CD4-positive, alpha-beta T cell (primary cell): ENCODE data around the gene ZNF521. TPM values are rescaled to one million over a fixed set of nuclear protein-coding genes. Genes with fewer than 3 reads are reported as not detected.

ENCODE experiments used
- ATAC-seq: fragments of 200-7000 bp; cut with Tn5 transposase; one replicate; pipeline ENCODE4 v1.10.0; 2022; ENCODE audit warnings: mild to moderate bottlenecking; ENCODE audit not compliant: poor library complexity
- CTCF ChIA-PET: fragments of 350-600 bp; sonication (Branson Sonifier 250); formaldehyde crosslinking; loops from one replicate; lab custom pipeline; 2021; ENCODE audit warnings: antibody characterized with exemption, inconsistent platforms; lab: Charles Lee
- POLR2A ChIA-PET: fragments of 350-600 bp; sonication (Branson Sonifier 250); formaldehyde crosslinking; loops from one replicate; lab custom pipeline; 2021; ENCODE audit warnings: antibody characterized with exemption, inconsistent platforms; lab: Charles Lee
- DNase-seq, 14 experiments: peaks; one replicate each; pipeline ENCODE4 v3.0.0-alpha.2; 2013 to 2020; ENCODE audit warnings: mixed read lengths in 2 of 14
- H3K27ac ChIP-seq, 2 donors: one replicate each; pipeline versions ENCODE4 v1.5.1 to v1.7.0; 2013; ENCODE audit warnings: low read length in 2 of 2, low read depth in 1 of 2, mild to moderate bottlenecking in 1 of 2
- H3K27me3 ChIP-seq, 2 experiments: 1 replicate in 1 of 2; 2 replicates in 1 of 2; pipeline versions ENCODE4 v1.6.1 to v1.7.0; 2013; ENCODE audit warnings: low read length in 2 of 2, control low read depth in 1 of 2, mild to moderate bottlenecking in 1 of 2, moderate library complexity in 1 of 2; ENCODE audit not compliant: insufficient read depth in 2 of 2, control insufficient read depth in 1 of 2
- H3K36me3 ChIP-seq: one replicate; pipeline ENCODE4 v1.6.1; 2013; ENCODE audit warnings: low read length, control low read depth; ENCODE audit not compliant: insufficient read depth
- H3K4me1 ChIP-seq: one replicate; pipeline ENCODE4 v1.6.1; 2013; ENCODE audit warnings: low read length, control low read depth; ENCODE audit not compliant: insufficient read depth
- H3K4me3 ChIP-seq: one replicate; pipeline ENCODE4 v1.5.1; 2013; ENCODE audit warnings: mild to moderate bottlenecking, low read length, moderate library complexity
- H3K9me3 ChIP-seq, 2 experiments: 1 replicate in 1 of 2; 2 replicates in 1 of 2; pipeline versions ENCODE4 v1.6.1 to v1.7.0; 2013; ENCODE audit warnings: low read length in 2 of 2, mild to moderate bottlenecking in 2 of 2, control low read depth in 1 of 2, moderate library complexity in 1 of 2; ENCODE audit not compliant: control insufficient read depth in 1 of 2, insufficient read depth in 1 of 2
- H3K27ac Mint-ChIP-seq: one replicate; pipeline ENCODE4 v1.8.0; 2020; ENCODE audit warnings: mixed read lengths
- H3K27me3 Mint-ChIP-seq: one replicate; pipeline ENCODE4 v1.8.0; 2021; ENCODE audit warnings: mixed read lengths
- H3K36me3 Mint-ChIP-seq: one replicate; pipeline ENCODE4 v1.8.0; 2021; ENCODE audit warnings: low read depth, mixed read lengths
- H3K4me1 Mint-ChIP-seq: one replicate; pipeline ENCODE4 v1.8.0; 2021; ENCODE audit warnings: low read depth, mixed read lengths
- H3K4me3 Mint-ChIP-seq: one replicate; pipeline ENCODE4 v1.8.0; 2020; ENCODE audit warnings: mild to moderate bottlenecking, mixed read lengths
- H3K9me3 Mint-ChIP-seq: one replicate; pipeline ENCODE4 v1.8.0; 2020; ENCODE audit warnings: mixed read lengths
- CTCF ChIP-seq: fragments of 200-600 bp; IDR thresholded peaks from one replicate; pipeline ENCODE4 v1.8.0; 2022; ENCODE audit warnings: antibody characterized with exemption, mild to moderate bottlenecking
- intact Hi-C, 2 experiments: fragments of 100-400 bp; cut with DNase I in 1 of 2; cut with micrococcal nuclease in 1 of 2; formaldehyde crosslinking; loops; one replicate each; pipeline versions ENCODE4 v1.15.1 to v1.9.0; 2023 to 2025; cut with DNase I, micrococcal nuclease
- total RNA-seq, 174 experiments: library from RNA in 2 of 174; stranded (reverse) in 2 of 174; gene quantifications; one replicate each; pipeline ENCODE4 v1.2.3 and lab custom pipeline; 2021 to 2026

ZNF521 gene
- total RNA-seq, 2 experiments from 2014 or later = not detected

- TF ChIP-seq CTCF = no peak
These were observed 72.4 kb downstream of the ZNF521 start for GRCh38 chr18:25279556-25279955.

GRCh38 chr18:25279133-25279532, 72.8 kb downstream of the ZNF521 start:
- ChIA-PET CTCF (no interaction called here), POLR2A (no interaction called here)
- Mint-ChIP-seq H3K4me1 (no peaks in the 10 kb centered on the region), H3K27ac (no peak overlapping the region), H3K4me3 (no peak overlapping the region), H3K36me3 (no peaks in the 10 kb centered on the region), H3K27me3 (peaks cover 5% of the 10 kb centered on the region), H3K9me3 (no peaks in the 10 kb centered on the region)
- Histone ChIP-seq H3K27me3 (peaks cover 0 to 5% of the 10 kb centered on the region in 2 experiments), H3K4me3 (no peak overlapping the region), H3K36me3 (no peaks in the 10 kb centered on the region), H3K9me3 (no peaks in the 10 kb centered on the region), H3K4me1 (no peaks in the 10 kb centered on the region), H3K27ac (no peak overlapping the region)
- no peak for DNase-seq
- intact Hi-C loops = no loop called here
- no peak for TF ChIP-seq CTCF
- no peak for ATAC-seq

More at GRCh38 chr18:25279556-25279955, 72.4 kb downstream of the ZNF521 start:
- intact Hi-C loops = no loop called here
- peaks cover 5% of the 10 kb centered on the region for H3K27me3 Mint-ChIP-seq
- H3K4me3 Mint-ChIP-seq = no peak overlapping the region
- no peak for DNase-seq
- Histone ChIP-seq H3K27ac (no peak overlapping the region), H3K4me3 (no peak overlapping the region), H3K27me3 (peaks cover 0 to 5% of the 10 kb centered on the region in 2 experiments), H3K9me3 (no peaks in the 10 kb centered on the region), H3K36me3 (no peaks in the 10 kb centered on the region), H3K4me1 (no peaks in the 10 kb centered on the region)
- no peak for ATAC-seq
- no peaks in the 10 kb centered on the region for H3K4me1 Mint-ChIP-seq
- CTCF ChIA-PET = no interaction called here
- H3K9me3 Mint-ChIP-seq = no peaks in the 10 kb centered on the region
- no peak overlapping the region for H3K27ac Mint-ChIP-seq
- no peaks in the 10 kb centered on the region for H3K36me3 Mint-ChIP-seq
- POLR2A ChIA-PET = no interaction called here

- Mint-ChIP-seq H3K4me1 (no peaks in the 10 kb centered on the region), H3K27ac (no peak overlapping the region), H3K36me3 (no peaks in the 10 kb centered on the region), H3K27me3 (peaks cover 5% of the 10 kb centered on the region), H3K9me3 (no peaks in the 10 kb centered on the region), H3K4me3 (no peak overlapping the region)
- ChIA-PET POLR2A (no interaction called here), CTCF (no interaction called here)
- Histone ChIP-seq H3K4me3 (no peak overlapping the region), H3K36me3 (no peaks in the 10 kb centered on the region), H3K9me3 (no peaks in the 10 kb centered on the region), H3K4me1 (no peaks in the 10 kb centered on the region), H3K27ac (no peak overlapping the region), H3K27me3 (peaks cover 0 to 5% of the 10 kb centered on the region in 2 experiments)
- no peak for ATAC-seq
- DNase-seq = no peak
- intact Hi-C loops = no loop called here
- no peak for TF ChIP-seq CTCF
These were observed 73.6 kb downstream of the ZNF521 start for GRCh38 chr18:25278394-25278793.
